Vagina (tissue), 2 donors: Measurements from ENCODE around the gene RNU5D-1.

Experiments used
- CTCF ChIP-seq, 3 experiments: fragments of 450-650 bp in 2 of 3; fragments of 200-600 bp in 1 of 3; sonication (generic) in 1 of 3; IDR thresholded peaks; one replicate each; pipeline ENCODE4 v1.5.1; 2017 to 2019; ENCODE audit warnings: antibody characterized with exemption in 3 of 3, mild to moderate bottlenecking in 2 of 3, moderate library complexity in 2 of 3
- POLR2A ChIP-seq, 2 donors: fragments of 450-650 bp; IDR thresholded peaks; one replicate each; pipeline ENCODE4 v1.6.1; 2017; ENCODE audit warnings: antibody characterized with exemption in 2 of 2, mild to moderate bottlenecking in 2 of 2, moderate library complexity in 2 of 2
- POLR2AphosphoS5 ChIP-seq, 2 donors: sonication (generic); formaldehyde crosslinking; IDR thresholded peaks; one replicate each; pipeline ENCODE4 v1.9.0; 2017; ENCODE audit warnings: antibody characterized with exemption in 2 of 2, mild to moderate bottlenecking in 2 of 2, low read depth in 1 of 2; ENCODE audit not compliant: insufficient read depth in 1 of 2

- TF ChIP-seq CTCF (IDR thresholded peaks at IDR 0.05) (no peak), POLR2A (IDR thresholded peaks at IDR 0.05) (no peak), POLR2AphosphoS5 (IDR thresholded peaks at IDR 0.05; ENCODE audit: insufficient read depth in 1 of 2, low read depth in 1 of 2) (no peak)
These were observed 25.0 kb downstream of the RNU5D-1 start for GRCh38 chr1:44705938-44706337.
